Measurements from ENCODE around the gene ZNF429.

The ZNF429 gene

GRCh38 chr19:21571316-21571715 is 65.9 kb downstream of the ZNF429 start:
- H3K27me3 Mint-ChIP-seq: no peaks in the 10 kb centered on the region
- H3K9me3 Mint-ChIP-seq: peaks cover 35% of the 10 kb centered on the region
- H3K4me1 Mint-ChIP-seq: peaks cover 9% of the 10 kb centered on the region
- H3K27ac Mint-ChIP-seq: no peak overlapping the region
- H3K4me3 Mint-ChIP-seq: no peak overlapping the region
- peaks cover 8% of the 10 kb centered on the region for H3K36me3 Mint-ChIP-seq

- H3K4me3 Mint-ChIP-seq: no peak overlapping the region
- peaks cover 30% of the 10 kb centered on the region for H3K9me3 Mint-ChIP-seq
- no peak overlapping the region for H3K27ac Mint-ChIP-seq
- peaks cover 5% of the 10 kb centered on the region for H3K36me3 Mint-ChIP-seq
- H3K4me1 Mint-ChIP-seq: peaks cover 2% of the 10 kb centered on the region
- no peaks in the 10 kb centered on the region for H3K27me3 Mint-ChIP-seq
Measured at GRCh38 chr19:21574607-21575006, 69.2 kb downstream of the ZNF429 start.

GRCh38 chr19:21576481-21576880 is 71.1 kb downstream of the ZNF429 start:
- Mint-ChIP-seq H3K36me3 (peaks cover 5% of the 10 kb centered on the region), H3K9me3 (peaks cover 30% of the 10 kb centered on the region), H3K27me3 (no peaks in the 10 kb centered on the region), H3K27ac (no peak overlapping the region), H3K4me1 (peaks cover 12% of the 10 kb centered on the region), H3K4me3 (no peak overlapping the region)

- H3K4me1 Mint-ChIP-seq: peaks cover 17% of the 10 kb centered on the region
- H3K4me3 Mint-ChIP-seq: no peak overlapping the region
- H3K36me3 Mint-ChIP-seq: peaks cover 10% of the 10 kb centered on the region
- H3K27me3 Mint-ChIP-seq: peaks cover 4% of the 10 kb centered on the region
- H3K9me3 Mint-ChIP-seq: peaks cover 13% of the 10 kb centered on the region
- no peak overlapping the region for H3K27ac Mint-ChIP-seq
Measured at GRCh38 chr19:21580101-21580500, 74.7 kb downstream of the ZNF429 start.

GRCh38 chr19:21580818-21581217 is 75.4 kb downstream of the ZNF429 start:
- Mint-ChIP-seq H3K9me3 (peaks cover 13% of the 10 kb centered on the region), H3K4me3 (peak overlapping the region; percentile 3), H3K27me3 (peaks cover 5% of the 10 kb centered on the region), H3K36me3 (peaks cover 10% of the 10 kb centered on the region), H3K4me1 (peaks cover 17% of the 10 kb centered on the region), H3K27ac (peak overlapping the region; percentile 14)

- Mint-ChIP-seq H3K4me3 (no peak overlapping the region), H3K4me1 (peaks cover 17% of the 10 kb centered on the region), H3K27ac (no peak overlapping the region), H3K36me3 (peaks cover 7% of the 10 kb centered on the region), H3K9me3 (peaks cover 6% of the 10 kb centered on the region), H3K27me3 (peaks cover 5% of the 10 kb centered on the region)
Measured at GRCh38 chr19:21581646-21582240, 76.3 kb downstream of the ZNF429 start.

GRCh38 chr19:21584537-21584936 is 79.1 kb downstream of the ZNF429 start:
- H3K27me3 Mint-ChIP-seq: peaks cover 6% of the 10 kb centered on the region
- H3K36me3 Mint-ChIP-seq: peaks cover 4% of the 10 kb centered on the region
- H3K9me3 Mint-ChIP-seq: peaks cover 6% of the 10 kb centered on the region
- peak overlapping the region; percentile 36 for H3K4me3 Mint-ChIP-seq
- peaks cover 19% of the 10 kb centered on the region for H3K4me1 Mint-ChIP-seq
- no peak overlapping the region for H3K27ac Mint-ChIP-seq

GRCh38 chr19:21585281-21585890 is 80.0 kb downstream of the ZNF429 start:
- Mint-ChIP-seq H3K4me3 (peak overlapping the region; percentile 30), H3K4me1 (peaks cover 14% of the 10 kb centered on the region), H3K27me3 (peaks cover 6% of the 10 kb centered on the region), H3K27ac (no peak overlapping the region), H3K36me3 (peaks cover 4% of the 10 kb centered on the region), H3K9me3 (peaks cover 6% of the 10 kb centered on the region)

- H3K27ac Mint-ChIP-seq: no peak overlapping the region
- H3K36me3 Mint-ChIP-seq: peaks cover 4% of the 10 kb centered on the region
- peaks cover 9% of the 10 kb centered on the region for H3K4me1 Mint-ChIP-seq
- peaks cover 6% of the 10 kb centered on the region for H3K27me3 Mint-ChIP-seq
- peak overlapping the region; percentile 51 for H3K4me3 Mint-ChIP-seq
- no peaks in the 10 kb centered on the region for H3K9me3 Mint-ChIP-seq
Measured at GRCh38 chr19:21586311-21587116, 81.1 kb downstream of the ZNF429 start.

GRCh38 chr19:21587117-21587461 is 81.7 kb downstream of the ZNF429 start:
- peak overlapping the region; percentile 51 for H3K4me3 Mint-ChIP-seq
- peaks cover 9% of the 10 kb centered on the region for H3K4me1 Mint-ChIP-seq
- no peaks in the 10 kb centered on the region for H3K9me3 Mint-ChIP-seq
- H3K27me3 Mint-ChIP-seq: peaks cover 6% of the 10 kb centered on the region
- no peak overlapping the region for H3K27ac Mint-ChIP-seq
- H3K36me3 Mint-ChIP-seq: peaks cover 4% of the 10 kb centered on the region

GRCh38 chr19:21587549-21587948 is 82.1 kb downstream of the ZNF429 start:
- Mint-ChIP-seq H3K4me1 (peaks cover 9% of the 10 kb centered on the region), H3K27ac (no peak overlapping the region), H3K36me3 (peaks cover 4% of the 10 kb centered on the region), H3K4me3 (peak overlapping the region; percentile 33), H3K27me3 (peaks cover 6% of the 10 kb centered on the region), H3K9me3 (no peaks in the 10 kb centered on the region)

- Mint-ChIP-seq H3K4me3 (peak overlapping the region; percentile 33), H3K27me3 (peaks cover 6% of the 10 kb centered on the region), H3K36me3 (peaks cover 4% of the 10 kb centered on the region), H3K4me1 (peaks cover 9% of the 10 kb centered on the region), H3K27ac (no peak overlapping the region), H3K9me3 (no peaks in the 10 kb centered on the region)
Measured at GRCh38 chr19:21588065-21588601, 82.7 kb downstream of the ZNF429 start.

- no peak overlapping the region for H3K27ac Mint-ChIP-seq
- no peaks in the 10 kb centered on the region for H3K9me3 Mint-ChIP-seq
- peaks cover 4% of the 10 kb centered on the region for H3K4me1 Mint-ChIP-seq
- H3K4me3 Mint-ChIP-seq: no peak overlapping the region
- no peaks in the 10 kb centered on the region for H3K36me3 Mint-ChIP-seq
- H3K27me3 Mint-ChIP-seq: peaks cover 2% of the 10 kb centered on the region
Measured at GRCh38 chr19:21590867-21591266, 85.5 kb downstream of the ZNF429 start.

GRCh38 chr19:21593008-21593481 is 87.6 kb downstream of the ZNF429 start:
- no peaks in the 10 kb centered on the region for H3K36me3 Mint-ChIP-seq
- H3K27me3 Mint-ChIP-seq: no peaks in the 10 kb centered on the region
- H3K4me3 Mint-ChIP-seq: no peak overlapping the region
- H3K27ac Mint-ChIP-seq: no peak overlapping the region
- no peaks in the 10 kb centered on the region for H3K9me3 Mint-ChIP-seq
- no peaks in the 10 kb centered on the region for H3K4me1 Mint-ChIP-seq

GRCh38 chr19:21593502-21593901 is 88.1 kb downstream of the ZNF429 start:
- no peaks in the 10 kb centered on the region for H3K36me3 Mint-ChIP-seq
- H3K4me3 Mint-ChIP-seq: no peak overlapping the region
- no peaks in the 10 kb centered on the region for H3K9me3 Mint-ChIP-seq
- H3K27ac Mint-ChIP-seq: no peak overlapping the region
- no peaks in the 10 kb centered on the region for H3K27me3 Mint-ChIP-seq
- no peaks in the 10 kb centered on the region for H3K4me1 Mint-ChIP-seq
